Hippocampal formation (tissue), 2 donors: ENCODE results near the gene SAMD8.

ENCODE experiments used
- DNase-seq, 2 donors: peaks; one replicate each; lab custom pipeline; 2025; lab: John Stamatoyannopoulos, UW

SAMD8 gene

GRCh38 chr10:75223507-75223906 lies 112.1 kb downstream of the SAMD8 start:
- DNase-seq: no peak

- no peak for DNase-seq
Observed at GRCh38 chr10:75226095-75226494, 114.6 kb downstream of the SAMD8 start.

DNA sequence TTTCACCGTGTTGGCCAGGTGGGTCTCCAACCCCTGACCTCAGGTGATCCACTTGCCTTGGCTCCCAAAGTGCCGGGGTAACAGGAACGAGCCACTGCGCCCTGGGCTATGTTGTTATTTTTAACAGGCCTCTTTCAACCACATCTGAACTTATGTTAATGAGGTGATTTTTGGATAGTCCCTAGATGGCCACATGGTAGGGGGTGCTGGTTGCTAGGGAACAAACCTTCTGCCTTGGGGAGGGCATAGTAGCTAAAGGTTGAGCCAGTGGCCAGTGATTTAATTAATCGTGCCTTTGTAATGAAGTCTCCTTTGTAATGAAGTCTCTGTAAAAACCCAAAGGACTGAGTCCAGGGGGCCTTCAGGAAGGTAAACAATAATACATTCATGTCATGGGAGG lies 115.2 kb downstream of the SAMD8 start:
- no peak for DNase-seq

GRCh38 chr10:75228278-75228677 lies 116.8 kb downstream of the SAMD8 start:
- DNase-seq: no peak

GRCh38 chr10:75228834-75229233 lies 117.4 kb downstream of the SAMD8 start:
- no peak for DNase-seq

DNA sequence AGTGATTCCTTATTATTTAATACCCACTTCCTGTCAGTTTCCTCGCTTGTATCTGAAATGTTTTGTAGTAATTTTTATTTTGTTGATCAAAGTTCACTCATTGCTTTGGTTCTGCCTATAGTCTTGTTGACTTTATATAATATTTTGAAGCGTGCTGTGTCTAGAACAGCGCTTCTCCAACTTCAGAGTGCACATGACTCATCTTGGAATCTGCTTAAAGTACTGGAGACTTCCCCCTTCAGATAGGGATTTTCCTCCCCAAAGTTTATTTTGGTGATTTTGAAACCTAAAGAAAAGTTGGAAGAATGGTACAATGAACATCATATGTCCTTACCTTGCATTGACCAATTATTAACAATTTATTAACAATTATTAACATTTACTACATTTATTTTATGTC lies 118.5 kb downstream of the SAMD8 start:
- no peak for DNase-seq

GRCh38 chr10:75230600-75231038 lies 119.2 kb downstream of the SAMD8 start:
- DNase-seq: peak; percentile 87
